ENCODE results near the gene RTN1. TPM values are rescaled to one million over a fixed set of nuclear protein-coding genes. Genes with fewer than 3 reads are reported as not detected.
"Not testable (repeated sequence)": the region's sequence is repeated elsewhere in the genome, so short reads cannot be mapped to it uniquely, and the experiment has no call there.

RTN1 gene
- total RNA-seq, 1 donor from 2014 or later: 0.29 TPM

GRCh38 chr14:59705245-59705644, 165.3 kb downstream of the RTN1 start:
- DNase-seq (ENCODE audit: low read depth): no peak

GRCh38 chr14:59704054-59704645, 166.4 kb downstream of the RTN1 start:
- no peak for DNase-seq (ENCODE audit: low read depth)

GRCh38 chr14:59699442-59699841, 171.1 kb downstream of the RTN1 start:
- DNase-seq (ENCODE audit: low read depth): no peak

- peak; percentile 19 for DNase-seq (ENCODE audit: low read depth)
These were observed 171.8 kb downstream of the RTN1 start for GRCh38 chr14:59698793-59699192.

GRCh38 chr14:59695198-59695597, 175.4 kb downstream of the RTN1 start:
- DNase-seq (ENCODE audit: low read depth): peak; percentile 13

- no peak for DNase-seq (ENCODE audit: low read depth)
These were observed 179.3 kb downstream of the RTN1 start for GRCh38 chr14:59691266-59691665.

GRCh38 chr14:59690426-59690825, 180.2 kb downstream of the RTN1 start:
- no peak for DNase-seq (ENCODE audit: low read depth)

GRCh38 chr14:59688224-59689170, 182.1 kb downstream of the RTN1 start:
- peak; percentile 50 for DNase-seq (ENCODE audit: low read depth)

GRCh38 chr14:59687663-59688062, 182.9 kb downstream of the RTN1 start:
- DNase-seq (ENCODE audit: low read depth): no peak

GRCh38 chr14:59679872-59680271, 190.7 kb downstream of the RTN1 start:
- peak; percentile 17 for DNase-seq (ENCODE audit: low read depth)

- DNase-seq (ENCODE audit: low read depth): no peak
These were observed 192.2 kb downstream of the RTN1 start for GRCh38 chr14:59678352-59678751.

- peak; percentile 42 for DNase-seq (ENCODE audit: low read depth)
These were observed 192.8 kb downstream of the RTN1 start for GRCh38 chr14:59677771-59678231.

- no peak for DNase-seq (ENCODE audit: low read depth)
These were observed 195.2 kb downstream of the RTN1 start for GRCh38 chr14:59675394-59675793.

GRCh38 chr14:59664741-59665140, 205.8 kb downstream of the RTN1 start:
- no peak for DNase-seq (ENCODE audit: low read depth)

GRCh38 chr14:59657769-59658168, 212.8 kb downstream of the RTN1 start:
- DNase-seq (ENCODE audit: low read depth): no peak

GRCh38 chr14:59656473-59656872, 214.1 kb downstream of the RTN1 start:
- DNase-seq (ENCODE audit: low read depth): no peak

GRCh38 chr14:59654131-59654530, 216.4 kb downstream of the RTN1 start:
- not testable (repeated sequence) for DNase-seq (ENCODE audit: low read depth)

GRCh38 chr14:59646832-59647231, 223.7 kb downstream of the RTN1 start:
- DNase-seq (ENCODE audit: low read depth): not testable (repeated sequence)

GRCh38 chr14:59638885-59639284, 231.7 kb downstream of the RTN1 start:
- DNase-seq (ENCODE audit: low read depth): no peak

GRCh38 chr14:59634617-59635016, 236.0 kb downstream of the RTN1 start:
- DNase-seq (ENCODE audit: low read depth): no peak

- DNase-seq (ENCODE audit: low read depth): no peak
These were observed 237.1 kb downstream of the RTN1 start for GRCh38 chr14:59633486-59633885.

- peak; percentile 30 for DNase-seq (ENCODE audit: low read depth)
These were observed 238.2 kb downstream of the RTN1 start for GRCh38 chr14:59632381-59632780.
